ENCODE results near the gene MAGEA3. TPM values are rescaled to one million over a fixed set of nuclear protein-coding genes. Genes with fewer than 3 reads are reported as not detected.

Gene MAGEA3
- total RNA-seq: not detected

GRCh38 chrX:152697952-152698931 lies at the start of gene MAGEA3:
Gene MAGEA3, plus strand, starts transcription at chrX:152698794. Its CDS starts 2,039 bp downstream, at chrX:152700833.

GRCh38 chrX:152709173-152709572 lies 10.6 kb downstream of the MAGEA3 start, which contains the start of gene CSAG2:
Gene CSAG2, minus strand, starts transcription at chrX:152709273. Its CDS starts 161 bp downstream, at chrX:152709112.

GRCh38 chrX:152713815-152714787 lies 15.5 kb downstream of the MAGEA3 start, which contains the start of gene MAGEA2B:
Gene MAGEA2B, plus strand, starts transcription at chrX:152714628. Its CDS starts 2,479 bp downstream, at chrX:152717107.

GRCh38 chrX:152733261-152733975 lies 34.8 kb downstream of the MAGEA3 start, which contains the start of the genes CSAG1 and MAGEA12:
Gene CSAG1, minus strand, starts transcription at chrX:152733721. Its CDS starts 1,261 bp downstream, at chrX:152732460.
Gene MAGEA12, plus strand, starts transcription at chrX:152733757. Its CDS starts 2,405 bp downstream, at chrX:152736162.

Other genes with a start within 250 kb of the MAGEA3 start
- gene GABRA3, start 247.5 kb upstream of the MAGEA3 start, total RNA-seq: not detected
- gene GABRQ, start 60.9 kb upstream of the MAGEA3 start, total RNA-seq: not detected
- gene CSAG2, start 10.5 kb downstream of the MAGEA3 start, total RNA-seq: not detected
- not detected for gene MAGEA2B, start 15.8 kb downstream of the MAGEA3 start, total RNA-seq
- gene CSAG1, start 34.9 kb downstream of the MAGEA3 start, total RNA-seq: not detected
- not detected for gene MAGEA12, start 35.0 kb downstream of the MAGEA3 start, total RNA-seq
- not detected for gene MAGEA2, start 55.0 kb downstream of the MAGEA3 start, total RNA-seq
- not detected for gene CSAG3, start 60.4 kb downstream of the MAGEA3 start, total RNA-seq
- not detected for gene MAGEA6, start 70.9 kb downstream of the MAGEA3 start, total RNA-seq
- 10 to 100 TPM; 22.0 to 25.1 TPM for gene CETN2, start 132.0 kb downstream of the MAGEA3 start, total RNA-seq
- 10 to 100 TPM; 16.5 to 24.3 TPM for gene NSDHL, start 132.3 kb downstream of the MAGEA3 start, total RNA-seq
- gene ZNF185, start 199.3 kb downstream of the MAGEA3 start, total RNA-seq: 1 to 10 TPM in 1 of 2 donors, under 1 TPM in 1; 0.33 to 1.0 TPM

Data from melanocyte of skin (primary cell).